ENCODE measurements around the gene LIMS1.

Gene LIMS1

GRCh38 chr2:108632332-108633160 is 98.3 kb downstream of the LIMS1 start:
- DNase-seq (ENCODE audit: low read depth), result no peak
- H3K4me3 ChIP-seq (ENCODE audit: low read length), result no peak overlapping the region
- TF ChIP-seq CTCF (conservative IDR thresholded peaks at IDR 0.05; ENCODE audit: low read depth, low read length), result no peak

GRCh38 chr2:108633409-108633808 is 99.1 kb downstream of the LIMS1 start:
- TF ChIP-seq CTCF (conservative IDR thresholded peaks at IDR 0.05; ENCODE audit: low read depth, low read length), result no peak
- no peak overlapping the region for H3K4me3 ChIP-seq (ENCODE audit: low read length)
- no peak for DNase-seq (ENCODE audit: low read depth)

GRCh38 chr2:108634011-108634410 is 99.7 kb downstream of the LIMS1 start:
- DNase-seq (ENCODE audit: low read depth), result no peak
- no peak overlapping the region for H3K4me3 ChIP-seq (ENCODE audit: low read length)
- TF ChIP-seq CTCF (conservative IDR thresholded peaks at IDR 0.05; ENCODE audit: low read depth, low read length), result no peak

GRCh38 chr2:108634576-108635160 is 100.4 kb downstream of the LIMS1 start:
- DNase-seq (ENCODE audit: low read depth), result no peak
- TF ChIP-seq CTCF (conservative IDR thresholded peaks at IDR 0.05; ENCODE audit: low read depth, low read length), result no peak
- H3K4me3 ChIP-seq (ENCODE audit: low read length), result no peak overlapping the region

DNA sequence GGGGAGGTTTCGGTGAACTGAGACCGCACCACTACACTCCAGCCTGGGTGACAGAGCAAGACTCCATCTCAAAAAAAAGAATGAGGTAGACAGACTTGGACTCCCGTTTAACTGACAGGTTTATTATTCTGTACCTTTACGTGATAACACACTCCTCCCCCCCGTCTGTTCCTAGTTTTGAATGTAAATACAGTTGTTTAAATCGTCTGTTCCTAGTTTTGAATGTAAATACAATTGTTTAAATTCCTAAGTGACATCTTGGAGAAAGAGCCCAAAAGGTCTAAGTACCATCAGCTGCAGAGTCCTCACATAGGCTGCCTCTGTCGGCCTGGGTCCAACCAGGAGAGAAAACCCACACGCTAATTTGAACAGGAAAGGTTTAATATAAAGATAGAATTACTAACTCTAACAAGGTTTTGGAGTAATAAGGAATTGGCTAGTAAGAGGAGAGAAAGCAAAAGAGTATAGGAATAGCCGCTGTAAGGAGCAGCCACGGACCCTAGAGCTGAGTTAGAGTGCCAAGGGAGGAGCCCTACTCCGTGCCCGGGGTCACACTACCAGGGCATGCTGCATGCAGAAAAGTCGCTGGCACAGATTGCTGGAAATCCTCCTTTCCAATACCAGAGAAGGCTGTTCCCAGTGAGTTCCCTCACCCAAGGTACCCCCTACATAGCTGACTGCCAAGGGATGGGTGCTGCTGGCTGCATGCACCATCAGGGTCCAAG is 101.5 kb downstream of the LIMS1 start:
- H3K4me3 ChIP-seq (ENCODE audit: low read length), result no peak overlapping the region
- no peak for TF ChIP-seq CTCF (conservative IDR thresholded peaks at IDR 0.05; ENCODE audit: low read depth, low read length)
- no peak for DNase-seq (ENCODE audit: low read depth)

DNA sequence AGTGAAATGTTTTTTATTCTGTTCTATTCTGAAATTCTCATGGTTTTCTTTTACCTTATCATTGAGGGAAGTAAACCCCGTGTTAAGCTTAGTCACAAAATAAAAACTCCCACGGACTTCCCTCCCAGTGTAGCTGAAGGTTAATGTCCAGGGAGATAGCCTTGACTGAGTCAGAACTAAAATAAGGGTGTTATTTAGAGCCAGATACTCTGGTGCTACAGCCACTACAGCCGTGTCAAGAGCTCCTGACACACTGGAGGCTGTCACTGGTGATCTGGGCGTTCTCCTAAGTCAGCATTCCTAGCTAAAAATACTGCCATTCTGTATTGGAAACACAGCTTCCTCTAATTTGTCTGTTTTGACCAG is 103.0 kb downstream of the LIMS1 start:
- H3K4me3 ChIP-seq (ENCODE audit: low read length), result no peak overlapping the region
- TF ChIP-seq CTCF (conservative IDR thresholded peaks at IDR 0.05; ENCODE audit: low read depth, low read length), result no peak
- DNase-seq (ENCODE audit: low read depth), result peak; percentile 63
